ENCODE results near the gene LPAR1.

The LPAR1 gene

GRCh38 chr9:110919609-110920008, 118.7 kb downstream of the LPAR1 start:
- DNase-seq (ENCODE audit: low read depth in 2 of 2), result no peak

- DNase-seq (ENCODE audit: low read depth in 2 of 2), result no peak
Observed at GRCh38 chr9:110919050-110919435, 119.2 kb downstream of the LPAR1 start.

- no peak for DNase-seq (ENCODE audit: low read depth in 2 of 2)
Observed at GRCh38 chr9:110918316-110919049, 119.8 kb downstream of the LPAR1 start.

GRCh38 chr9:110916403-110916802, 121.9 kb downstream of the LPAR1 start:
- DNase-seq (ENCODE audit: low read depth in 2 of 2), result no peak

- no peak for DNase-seq (ENCODE audit: low read depth in 2 of 2)
Observed at GRCh38 chr9:110912419-110913291, 125.6 kb downstream of the LPAR1 start.

GRCh38 chr9:110911659-110912418, 126.4 kb downstream of the LPAR1 start:
- DNase-seq (ENCODE audit: low read depth in 2 of 2), result no peak

GRCh38 chr9:110908894-110909293, 129.4 kb downstream of the LPAR1 start:
- no peak for DNase-seq (ENCODE audit: low read depth in 2 of 2)

- DNase-seq (ENCODE audit: low read depth in 2 of 2), result no peak
Observed at GRCh38 chr9:110900917-110901316, 137.4 kb downstream of the LPAR1 start.

- no peak for DNase-seq (ENCODE audit: low read depth in 2 of 2)
Observed at GRCh38 chr9:110900456-110900855, 137.8 kb downstream of the LPAR1 start.

GRCh38 chr9:110898866-110899265, 139.4 kb downstream of the LPAR1 start:
- DNase-seq (ENCODE audit: low read depth in 2 of 2), result no peak

- DNase-seq (ENCODE audit: low read depth in 2 of 2), result no peak
Observed at GRCh38 chr9:110898358-110898757, 139.9 kb downstream of the LPAR1 start.

- no peak for DNase-seq (ENCODE audit: low read depth in 2 of 2)
Observed at GRCh38 chr9:110897943-110898342, 140.3 kb downstream of the LPAR1 start.

- no peak for DNase-seq (ENCODE audit: low read depth in 2 of 2)
Observed at GRCh38 chr9:110895147-110895905, 142.9 kb downstream of the LPAR1 start.

- no peak for DNase-seq (ENCODE audit: low read depth in 2 of 2)
Observed at GRCh38 chr9:110894731-110895130, 143.5 kb downstream of the LPAR1 start.

GRCh38 chr9:110892689-110893088, 145.6 kb downstream of the LPAR1 start:
- no peak for DNase-seq (ENCODE audit: low read depth in 2 of 2)

GRCh38 chr9:110891760-110892159, 146.5 kb downstream of the LPAR1 start:
- no peak for DNase-seq (ENCODE audit: low read depth in 2 of 2)

- DNase-seq (ENCODE audit: low read depth in 2 of 2), result no peak
Observed at GRCh38 chr9:110890416-110890815, 147.9 kb downstream of the LPAR1 start.

- DNase-seq (ENCODE audit: low read depth in 2 of 2), result no peak
Observed at GRCh38 chr9:110887276-110887675, 151.0 kb downstream of the LPAR1 start.

- no peak for DNase-seq (ENCODE audit: low read depth in 2 of 2)
Observed at GRCh38 chr9:110886832-110887231, 151.4 kb downstream of the LPAR1 start.

- DNase-seq (ENCODE audit: low read depth in 2 of 2), result no peak
Observed at GRCh38 chr9:110880189-110880588, 158.1 kb downstream of the LPAR1 start.

- DNase-seq (ENCODE audit: low read depth in 2 of 2), result no peak
Observed at GRCh38 chr9:110877374-110877773, 160.9 kb downstream of the LPAR1 start.

GRCh38 chr9:110876929-110877328, 161.3 kb downstream of the LPAR1 start:
- no peak for DNase-seq (ENCODE audit: low read depth in 2 of 2)
